ENCODE results near the gene SLC5A1. TPM values are rescaled to one million over a fixed set of nuclear protein-coding genes. Genes with fewer than 3 reads are reported as not detected.

The SLC5A1 gene
- total RNA-seq, 1 donor from 2014 or later = 213 TPM

Other genes with a start within 250 kb of the SLC5A1 start
- gene YWHAH, start 98.7 kb upstream of the SLC5A1 start, total RNA-seq = 85.3 TPM
- not detected for gene C22orf42, start 116.0 kb downstream of the SLC5A1 start, total RNA-seq
- not detected for gene RFPL2, start 161.8 kb downstream of the SLC5A1 start, total RNA-seq
- not detected for gene SLC5A4, start 212.1 kb downstream of the SLC5A1 start, total RNA-seq